MM.1S (cell line): ENCODE results near the gene ZFYVE21.

Experiments
- DNase-seq: peaks from one replicate; pipeline ENCODE4 v3.0.0-alpha.2; 2015
- H2AFZ ChIP-seq: fragments of 300-600 bp; sonication (generic); 2 replicates; pipeline ENCODE4 v1.6.0; 2016; ENCODE audit warnings: antibody characterized with exemption, low read length
- H3F3A ChIP-seq: fragments of 300-600 bp; sonication (generic); 2 replicates; pipeline ENCODE4 v1.6.1; 2016; ENCODE audit warnings: mild to moderate bottlenecking, antibody characterized with exemption, low read length, moderate library complexity, mixed read lengths; ENCODE audit not compliant: insufficient read depth
- H3K27ac ChIP-seq: fragments of 300-600 bp; sonication (generic); 2 replicates; pipeline ENCODE4 v1.5.1; 2016; ENCODE audit warnings: mild to moderate bottlenecking, low read length
- H3K27me3 ChIP-seq: fragments of 300-600 bp; sonication (generic); replicated peaks from 2 replicates; pipeline ENCODE4 v1.6.0; 2016; ENCODE audit warnings: low read length; ENCODE audit not compliant: insufficient read depth
- H3K36me3 ChIP-seq: fragments of 300-600 bp; sonication (generic); replicated peaks from 2 replicates; pipeline ENCODE4 v1.6.1; 2016; ENCODE audit warnings: mild to moderate bottlenecking, low read length, mixed read lengths; ENCODE audit not compliant: insufficient read depth
- H3K4me1 ChIP-seq: fragments of 300-600 bp; sonication (generic); 2 replicates; pipeline ENCODE4 v1.6.1; 2016; ENCODE audit warnings: low read length, mixed read lengths
- H3K4me2 ChIP-seq: fragments of 300-600 bp; sonication (generic); 2 replicates; pipeline ENCODE4 v1.6.0; 2016; ENCODE audit warnings: low read depth, low read length
- H3K4me3 ChIP-seq: fragments of 300-600 bp; sonication (generic); 2 replicates; pipeline ENCODE4 v1.5.1; 2016; ENCODE audit warnings: low read length, mixed read lengths
- H3K79me2 ChIP-seq: fragments of 300-600 bp; sonication (generic); 2 replicates; pipeline ENCODE4 v1.6.1; 2016; ENCODE audit warnings: mixed run types, low read length, mixed read lengths
- H3K9ac ChIP-seq: fragments of 300-600 bp; sonication (generic); 2 replicates; pipeline ENCODE4 v1.6.1; 2016; ENCODE audit warnings: low read length, mixed read lengths
- H3K9me2 ChIP-seq: fragments of 300-600 bp; sonication (generic); replicated peaks from 2 replicates; pipeline ENCODE4 v1.6.1; 2016; ENCODE audit warnings: mild to moderate bottlenecking, low read length, mixed read lengths; ENCODE audit not compliant: insufficient read depth
- H3K9me3 ChIP-seq: fragments of 300-600 bp; sonication (generic); replicated peaks from 2 replicates; pipeline ENCODE4 v1.6.1; 2016; ENCODE audit warnings: mild to moderate bottlenecking, low read length, mixed read lengths; ENCODE audit not compliant: insufficient read depth
- H4K20me1 ChIP-seq: fragments of 300-600 bp; sonication (generic); 2 replicates; pipeline ENCODE4 v1.6.1; 2016; ENCODE audit warnings: mild to moderate bottlenecking, low read length, moderate library complexity, mixed read lengths; ENCODE audit not compliant: insufficient read depth
- EZH2 ChIP-seq: fragments of 300-600 bp; sonication (generic); optimal IDR thresholded peaks from 2 replicates; pipeline ENCODE3; 2017; ENCODE audit warnings: low read depth, mild to moderate bottlenecking, antibody characterized with exemption, low read length, mixed read lengths
- EZH2phosphoT487 ChIP-seq: fragments of 300-600 bp; sonication (generic); IDR thresholded peaks from 2 replicates; pipeline ENCODE4 v1.6.1; 2018; ENCODE audit warnings: antibody characterized with exemption, low read length
- TF ChIP-seq, protein P1 (sequence below): fragments of 300-600 bp; sonication (generic); IDR thresholded peaks from 2 replicates; pipeline ENCODE4 v1.5.1; 2016; ENCODE audit warnings: antibody characterized with exemption, low read length, mixed read lengths

Gene ZFYVE21

DNA sequence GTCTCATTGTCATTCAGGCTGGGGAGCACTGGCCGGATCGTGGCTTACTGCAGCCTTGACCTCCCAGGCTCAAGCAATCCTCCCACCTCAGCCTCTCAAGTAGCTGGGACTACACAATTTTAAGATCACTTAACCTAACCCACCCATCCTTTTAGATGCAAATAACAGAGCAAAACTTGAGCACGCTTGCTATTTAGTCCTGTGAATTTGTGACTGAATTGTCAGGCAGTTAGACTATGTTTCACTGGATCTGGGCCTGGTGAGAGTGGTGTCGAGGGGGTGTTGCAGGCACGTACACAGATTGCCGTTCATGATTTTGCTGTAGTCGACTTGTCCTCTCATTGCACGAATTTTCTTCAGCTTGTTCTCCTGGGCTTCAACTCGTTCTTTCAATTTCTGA, 38.2 kb downstream of the ZFYVE21 start:
- Histone ChIP-seq H3K4me2 (no peak overlapping the region), H3K4me1 (peaks cover 2% of the 10 kb centered on the region), H3K79me2 (no peaks in the 10 kb centered on the region), H3K36me3 (no peaks in the 10 kb centered on the region), H3K27ac (no peak overlapping the region), H4K20me1 (no peaks in the 10 kb centered on the region), H3K4me3 (no peak overlapping the region), H3K9ac (no peak overlapping the region), H2AFZ (no peak overlapping the region), H3K9me2 (no peaks in the 10 kb centered on the region), H3F3A (no peaks in the 10 kb centered on the region), H3K9me3 (no peaks in the 10 kb centered on the region), H3K27me3 (no peaks in the 10 kb centered on the region)
- TF ChIP-seq, protein P1, sequence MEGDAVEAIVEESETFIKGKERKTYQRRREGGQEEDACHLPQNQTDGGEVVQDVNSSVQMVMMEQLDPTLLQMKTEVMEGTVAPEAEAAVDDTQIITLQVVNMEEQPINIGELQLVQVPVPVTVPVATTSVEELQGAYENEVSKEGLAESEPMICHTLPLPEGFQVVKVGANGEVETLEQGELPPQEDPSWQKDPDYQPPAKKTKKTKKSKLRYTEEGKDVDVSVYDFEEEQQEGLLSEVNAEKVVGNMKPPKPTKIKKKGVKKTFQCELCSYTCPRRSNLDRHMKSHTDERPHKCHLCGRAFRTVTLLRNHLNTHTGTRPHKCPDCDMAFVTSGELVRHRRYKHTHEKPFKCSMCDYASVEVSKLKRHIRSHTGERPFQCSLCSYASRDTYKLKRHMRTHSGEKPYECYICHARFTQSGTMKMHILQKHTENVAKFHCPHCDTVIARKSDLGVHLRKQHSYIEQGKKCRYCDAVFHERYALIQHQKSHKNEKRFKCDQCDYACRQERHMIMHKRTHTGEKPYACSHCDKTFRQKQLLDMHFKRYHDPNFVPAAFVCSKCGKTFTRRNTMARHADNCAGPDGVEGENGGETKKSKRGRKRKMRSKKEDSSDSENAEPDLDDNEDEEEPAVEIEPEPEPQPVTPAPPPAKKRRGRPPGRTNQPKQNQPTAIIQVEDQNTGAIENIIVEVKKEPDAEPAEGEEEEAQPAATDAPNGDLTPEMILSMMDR = no peak
- TF ChIP-seq EZH2 (no peak), EZH2phosphoT487 (no peak)
- DNase-seq = no peak

DNA sequence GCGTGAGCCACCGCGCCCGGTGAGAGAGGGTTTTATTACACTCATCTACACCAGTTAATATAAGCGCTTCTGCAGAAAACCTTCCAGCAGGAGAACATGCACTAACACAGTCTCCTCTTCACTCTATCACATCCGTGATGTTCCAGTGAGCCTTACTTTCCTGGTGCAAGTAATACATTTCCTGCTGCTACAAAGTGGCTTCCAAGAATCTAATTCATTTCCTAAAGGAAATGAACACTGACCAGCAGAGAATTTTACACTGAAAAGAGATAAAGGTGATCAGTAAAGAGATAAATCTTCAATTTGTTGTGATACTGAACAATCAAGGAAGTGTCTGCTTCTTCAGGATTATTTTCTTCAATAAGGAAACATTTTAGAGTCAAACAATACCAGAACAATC, 39.5 kb downstream of the ZFYVE21 start:
- TF ChIP-seq EZH2phosphoT487 = no peak
- TF ChIP-seq EZH2 = no peak
- TF ChIP-seq, protein P1 = no peak
- H3K4me1 ChIP-seq = no peaks in the 10 kb centered on the region

DNA sequence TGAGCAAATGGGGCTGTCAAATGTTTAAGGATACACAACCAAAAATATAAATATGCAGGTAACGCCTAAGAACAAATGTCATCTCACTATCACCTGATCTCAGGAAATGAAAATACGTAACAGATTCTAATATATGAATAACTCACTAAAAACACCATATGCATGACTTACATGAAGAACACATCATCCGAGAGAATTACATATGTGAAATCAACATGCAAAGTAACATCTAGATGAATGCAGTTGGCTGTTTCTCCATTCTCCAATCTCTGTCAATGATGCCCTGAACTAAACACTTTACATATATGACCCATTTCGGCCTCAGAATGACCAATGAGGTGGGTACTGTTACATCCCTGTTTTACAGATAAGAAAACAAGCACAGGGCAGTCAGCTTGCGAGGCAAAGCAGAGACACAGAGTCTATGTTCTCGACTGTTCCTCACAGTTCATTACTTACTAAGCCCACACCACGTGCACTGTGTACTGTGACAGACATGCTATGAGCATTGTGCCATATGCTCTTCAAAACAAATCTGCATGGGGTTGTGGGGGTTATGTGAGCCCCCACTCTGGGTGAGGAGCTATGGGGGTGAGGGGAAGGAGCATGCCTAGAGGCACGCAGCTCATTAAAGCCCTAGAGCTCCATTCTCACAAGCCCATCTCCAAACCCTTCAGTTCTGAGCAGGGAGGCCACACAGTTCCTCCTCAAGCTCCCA, 42.6 kb downstream of the ZFYVE21 start:
- Histone ChIP-seq H3K27me3 (no peaks in the 10 kb centered on the region), H3K4me1 (no peaks in the 10 kb centered on the region), H3K4me2 (no peak overlapping the region), H3K27ac (no peak overlapping the region), H4K20me1 (no peaks in the 10 kb centered on the region), H3K9me3 (no peaks in the 10 kb centered on the region), H3K9me2 (no peaks in the 10 kb centered on the region), H2AFZ (no peak overlapping the region), H3K4me3 (no peak overlapping the region), H3F3A (no peaks in the 10 kb centered on the region), H3K79me2 (no peaks in the 10 kb centered on the region), H3K9ac (no peak overlapping the region), H3K36me3 (no peaks in the 10 kb centered on the region)
- DNase-seq = no peak
- TF ChIP-seq EZH2 (no peak), EZH2phosphoT487 (no peak)
- TF ChIP-seq, protein P1 = no peak

More for the DNA sequence above, 39.5 kb downstream of the ZFYVE21 start:
- Histone ChIP-seq H3K27ac (no peak overlapping the region), H3K27me3 (no peaks in the 10 kb centered on the region), H2AFZ (no peak overlapping the region), H3F3A (no peaks in the 10 kb centered on the region), H3K9ac (no peak overlapping the region), H3K79me2 (no peaks in the 10 kb centered on the region), H3K9me2 (no peaks in the 10 kb centered on the region), H3K4me3 (no peak overlapping the region), H3K36me3 (no peaks in the 10 kb centered on the region), H3K4me2 (no peak overlapping the region), H3K9me3 (no peaks in the 10 kb centered on the region), H4K20me1 (no peaks in the 10 kb centered on the region)
- DNase-seq = no peak
